ENCODE results near the gene SLC7A9.

- no peak for TF ChIP-seq POLR2A (IDR thresholded peaks at IDR 0.05)
- TF ChIP-seq, protein P1, sequence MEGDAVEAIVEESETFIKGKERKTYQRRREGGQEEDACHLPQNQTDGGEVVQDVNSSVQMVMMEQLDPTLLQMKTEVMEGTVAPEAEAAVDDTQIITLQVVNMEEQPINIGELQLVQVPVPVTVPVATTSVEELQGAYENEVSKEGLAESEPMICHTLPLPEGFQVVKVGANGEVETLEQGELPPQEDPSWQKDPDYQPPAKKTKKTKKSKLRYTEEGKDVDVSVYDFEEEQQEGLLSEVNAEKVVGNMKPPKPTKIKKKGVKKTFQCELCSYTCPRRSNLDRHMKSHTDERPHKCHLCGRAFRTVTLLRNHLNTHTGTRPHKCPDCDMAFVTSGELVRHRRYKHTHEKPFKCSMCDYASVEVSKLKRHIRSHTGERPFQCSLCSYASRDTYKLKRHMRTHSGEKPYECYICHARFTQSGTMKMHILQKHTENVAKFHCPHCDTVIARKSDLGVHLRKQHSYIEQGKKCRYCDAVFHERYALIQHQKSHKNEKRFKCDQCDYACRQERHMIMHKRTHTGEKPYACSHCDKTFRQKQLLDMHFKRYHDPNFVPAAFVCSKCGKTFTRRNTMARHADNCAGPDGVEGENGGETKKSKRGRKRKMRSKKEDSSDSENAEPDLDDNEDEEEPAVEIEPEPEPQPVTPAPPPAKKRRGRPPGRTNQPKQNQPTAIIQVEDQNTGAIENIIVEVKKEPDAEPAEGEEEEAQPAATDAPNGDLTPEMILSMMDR (IDR thresholded peaks at IDR 0.05): no peak
- TF ChIP-seq EP300 (IDR thresholded peaks at IDR 0.05): no peak
These were observed 5.0 kb upstream of the SLC7A9 start for GRCh38 chr19:32874605-32875004.

Measured in gastroesophageal sphincter (tissue), 3 donors.